ENCODE results near the gene MGAT3. TPM values are rescaled to one million over a fixed set of nuclear protein-coding genes. Genes with fewer than 3 reads are reported as not detected.

Gene MGAT3
- total RNA-seq, 6 donors from 2014 or later, result 5.2 to 45.0 (median 26.0) TPM

GRCh38 chr22:39470451-39471291 is 13.9 kb downstream of the MGAT3 start:
- TF ChIP-seq CTCF (IDR thresholded peaks at IDR 0.05), result no peak
- TF ChIP-seq EP300 (IDR thresholded peaks at IDR 0.05), result no peak
- no peak for TF ChIP-seq POLR2AphosphoS5 (IDR thresholded peaks at IDR 0.05)
- TF ChIP-seq POLR2A (IDR thresholded peaks at IDR 0.05), result no peak
- DNase-seq (no peak), ATAC-seq (ENCODE audit: low FRiP score in 2 of 2) (no peak)
- Histone ChIP-seq H3K36me3 (no peaks in the 10 kb centered on the region), H3K27ac (peak overlapping the region; percentile 82 to 90 (median 84)), H3K27me3 (no peaks in the 10 kb centered on the region), H3K4me3 (no peak overlapping the region), H3K9me3 (no peaks in the 10 kb centered on the region), H3K4me1 (peaks cover 47 to 69% (median 67%) of the 10 kb centered on the region in 4 donors)
- 77% methylated on average over 13 to 15 of the region's 16 CpGs for WGBS, 2 donors

GRCh38 chr22:39471381-39472141 is 14.7 kb downstream of the MGAT3 start:
- peak in 1 of 2 donors; percentile 54 for TF ChIP-seq POLR2AphosphoS5 (IDR thresholded peaks at IDR 0.05)
- peak in 1 of 6 experiments; percentile 18 for TF ChIP-seq CTCF (IDR thresholded peaks at IDR 0.05)
- peak in 2 of 4 donors; percentile 9 to 11 for TF ChIP-seq POLR2A (IDR thresholded peaks at IDR 0.05)
- peak in 1 of 4 donors; percentile 3 for TF ChIP-seq EP300 (IDR thresholded peaks at IDR 0.05)
- H3K27ac ChIP-seq, result peak overlapping the region; percentile 82 to 90 (median 84)
- H3K9me3 ChIP-seq, result no peaks in the 10 kb centered on the region
- H3K27me3 ChIP-seq, result no peaks in the 10 kb centered on the region
- peak; percentile 41 to 60 for ATAC-seq (ENCODE audit: low FRiP score in 2 of 2)
- no peaks in the 10 kb centered on the region for H3K36me3 ChIP-seq
- peak overlapping the region in 1 of 4 donors; percentile 23 for H3K4me3 ChIP-seq
- 10 to 16% methylated on average over 8 to 13 of the region's 13 CpGs for WGBS, 2 donors
- peaks cover 47 to 63% (median 62%) of the 10 kb centered on the region in 4 donors for H3K4me1 ChIP-seq
- peak in 1 of 2 donors; percentile 47 for DNase-seq

- peak overlapping the region; percentile 82 to 90 (median 84) for H3K27ac ChIP-seq
- ATAC-seq (ENCODE audit: low FRiP score in 2 of 2) (peak; percentile 4 to 69), DNase-seq (peak in 1 of 2 donors; percentile 75)
- peak overlapping the region in 2 of 4 donors; percentile 0 to 30 for H3K4me3 ChIP-seq
- H3K27me3 ChIP-seq, result no peaks in the 10 kb centered on the region
- 61 to 70% methylated on average over 15 to 19 of the region's 19 CpGs for WGBS, 2 donors
- TF ChIP-seq POLR2A (IDR thresholded peaks at IDR 0.05), result peak in 1 of 4 donors; percentile 22
- no peak for TF ChIP-seq POLR2AphosphoS5 (IDR thresholded peaks at IDR 0.05)
- no peaks in the 10 kb centered on the region for H3K9me3 ChIP-seq
- H3K4me1 ChIP-seq, result peaks cover 41 to 56% (median 52%) of the 10 kb centered on the region in 4 donors
- peaks cover 0 to 6% (median 0%) of the 10 kb centered on the region in 4 donors for H3K36me3 ChIP-seq
These were observed 16.1 kb downstream of the MGAT3 start for GRCh38 chr22:39472570-39473556.

GRCh38 chr22:39473851-39474250 is 17.0 kb downstream of the MGAT3 start:
- Histone ChIP-seq H3K27me3 (no peaks in the 10 kb centered on the region), H3K4me3 (no peak overlapping the region), H3K4me1 (peaks cover 41 to 51% (median 48%) of the 10 kb centered on the region in 4 donors), H3K27ac (peak overlapping the region; percentile 82 to 90 (median 84)), H3K36me3 (peaks cover 0 to 7% (median 0%) of the 10 kb centered on the region in 4 donors), H3K9me3 (no peaks in the 10 kb centered on the region)
- WGBS, 2 donors, result 91 to 94% methylated on average over 5 of the region's 5 CpGs
- ATAC-seq (ENCODE audit: low FRiP score in 2 of 2) (no peak), DNase-seq (no peak)
- TF ChIP-seq POLR2AphosphoS5 (IDR thresholded peaks at IDR 0.05) (no peak), POLR2A (IDR thresholded peaks at IDR 0.05) (no peak)

Data from upper lobe of left lung (tissue), 6 donors.